ENCODE results near the gene PYROXD2.

PYROXD2 gene

GRCh38 chr10:98433881-98434732 lies 19.1 kb upstream of the PYROXD2 start:
- no peak for DNase-seq

- no peak for DNase-seq
Measured at GRCh38 chr10:98433371-98433770, 18.4 kb upstream of the PYROXD2 start.

- no peak for DNase-seq
Measured at GRCh38 chr10:98432330-98432729, 17.3 kb upstream of the PYROXD2 start.

GRCh38 chr10:98431016-98431415 lies 16.0 kb upstream of the PYROXD2 start:
- no peak for DNase-seq

GRCh38 chr10:98430427-98430826 lies 15.4 kb upstream of the PYROXD2 start:
- DNase-seq, result no peak

GRCh38 chr10:98429320-98430072 lies 14.5 kb upstream of the PYROXD2 start:
- DNase-seq, result no peak

- no peak for DNase-seq
Measured at GRCh38 chr10:98427011-98427515, 12.1 kb upstream of the PYROXD2 start.

- peak; percentile 47 for DNase-seq
Measured at GRCh38 chr10:98425511-98426352, 10.8 kb upstream of the PYROXD2 start.

GRCh38 chr10:98424295-98425254 lies 9.6 kb upstream of the PYROXD2 start:
- no peak for DNase-seq

GRCh38 chr10:98423691-98424120 lies 8.7 kb upstream of the PYROXD2 start:
- no peak for DNase-seq

- no peak for DNase-seq
Measured at GRCh38 chr10:98422182-98422581, 7.2 kb upstream of the PYROXD2 start.

- no peak for DNase-seq
Measured at GRCh38 chr10:98420786-98421185, 5.8 kb upstream of the PYROXD2 start.

GRCh38 chr10:98419469-98420261 lies 4.7 kb upstream of the PYROXD2 start:
- no peak for DNase-seq

GRCh38 chr10:98418665-98419468 lies 3.9 kb upstream of the PYROXD2 start:
- DNase-seq, result no peak

- no peak for DNase-seq
Measured at GRCh38 chr10:98417973-98418664, 3.1 kb upstream of the PYROXD2 start.

GRCh38 chr10:98417481-98417959 lies 2.5 kb upstream of the PYROXD2 start:
- DNase-seq, result no peak

- no peak for DNase-seq
Measured at GRCh38 chr10:98416606-98417388, 1.8 kb upstream of the PYROXD2 start.

GRCh38 chr10:98415731-98416119 lies 743 bp upstream of the PYROXD2 start:
- DNase-seq, result no peak
